IPS-18c (cell line): Measurements from ENCODE around the gene RFXANK.
"Not testable (repeated sequence)": the region's sequence is repeated elsewhere in the genome, so short reads cannot be mapped to it uniquely, and the experiment has no call there.

Experiments
- H3K4me3 ChIP-seq: 2 replicates; pipeline ENCODE4 v1.7.0; 2013; ENCODE audit warnings: low read depth, mild to moderate bottlenecking, low read length, moderate library complexity; ENCODE audit not compliant: insufficient read depth
- H3K9me3 ChIP-seq: one replicate; pipeline ENCODE4 v1.6.1; 2013; ENCODE audit warnings: mild to moderate bottlenecking, low read length, moderate library complexity; ENCODE audit not compliant: control insufficient read depth, insufficient read depth

Gene RFXANK

GRCh38 chr19:19162495-19162894 lies 29.6 kb upstream of the RFXANK start:
- Histone ChIP-seq H3K4me3 (no peak overlapping the region), H3K9me3 (no peaks in the 10 kb centered on the region)

- no peak overlapping the region for H3K4me3 ChIP-seq
These were observed 26.7 kb upstream of the RFXANK start for GRCh38 chr19:19165396-19165795.

DNA sequence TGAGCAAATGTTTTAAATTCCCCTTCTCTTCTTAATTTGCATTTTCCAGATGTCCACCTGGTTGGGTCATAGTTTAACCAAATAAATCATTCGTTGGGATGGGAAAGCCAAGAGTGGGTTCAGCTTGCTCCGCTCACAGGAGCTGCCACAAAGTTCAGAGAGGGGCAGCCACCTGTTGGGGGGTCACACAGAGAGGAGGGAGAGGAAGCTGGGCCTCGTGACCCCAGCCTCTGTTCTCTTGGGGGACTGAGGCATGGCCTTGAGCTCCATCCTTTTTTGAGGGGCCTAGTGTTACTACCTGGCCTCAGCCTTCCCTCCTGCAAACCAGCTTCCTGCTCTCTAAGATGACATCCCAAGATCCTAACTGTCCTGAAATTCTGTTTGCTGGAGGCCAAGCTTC lies 24.4 kb upstream of the RFXANK start:
- H3K9me3 ChIP-seq: no peaks in the 10 kb centered on the region

More at GRCh38 chr19:19165396-19165795, 26.7 kb upstream of the RFXANK start:
- H3K9me3 ChIP-seq: no peaks in the 10 kb centered on the region

DNA sequence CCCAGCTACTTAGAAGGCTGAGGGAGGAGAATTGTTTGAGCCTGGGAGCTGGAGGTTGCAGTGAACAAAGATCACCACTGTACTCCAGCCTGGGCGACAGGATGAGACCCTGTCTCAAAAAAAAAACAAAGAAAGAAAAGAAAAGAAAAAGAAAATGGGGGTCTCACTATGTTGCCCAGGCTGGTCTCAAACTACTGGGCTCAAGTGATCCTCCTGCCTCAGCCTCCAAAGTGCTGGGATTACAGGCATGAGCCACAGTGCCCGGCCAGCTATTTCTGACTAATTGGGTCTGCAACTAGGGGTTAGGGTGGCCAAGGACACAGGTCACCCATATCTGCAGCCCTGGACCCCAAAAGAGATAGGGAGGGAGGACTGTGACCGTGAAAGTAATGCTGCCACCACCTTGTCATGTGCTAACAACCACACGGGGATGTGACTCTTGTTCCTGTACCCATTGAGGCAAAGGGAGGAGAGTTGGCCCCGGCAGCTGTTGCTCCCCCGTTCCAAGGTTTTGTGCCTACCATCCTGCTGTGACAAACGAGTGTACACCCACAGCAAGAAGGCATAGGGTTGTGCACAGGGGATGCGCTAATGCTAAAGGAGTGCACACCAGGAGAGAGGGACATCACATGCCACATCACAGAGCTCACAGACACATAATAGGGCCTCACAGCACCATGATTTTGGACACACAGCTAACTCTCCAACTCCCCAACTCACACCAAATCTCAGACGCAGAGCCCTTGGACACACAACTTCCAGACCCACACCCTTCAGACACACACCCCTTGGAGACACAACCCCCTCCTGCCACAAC lies 22.6 kb upstream of the RFXANK start:
- Histone ChIP-seq H3K4me3 (peak overlapping the region; percentile 38), H3K9me3 (no peaks in the 10 kb centered on the region)

More for the DNA sequence above, 24.4 kb upstream of the RFXANK start:
- no peak overlapping the region for H3K4me3 ChIP-seq

GRCh38 chr19:19170053-19170872 lies 21.8 kb upstream of the RFXANK start, which contains the start of gene MEF2B:
MEF2B (minus strand) TSS chr19:19170263; CDS start chr19:19150735, 19,528 bp downstream.
- Histone ChIP-seq H3K4me3 (peak within 1 kb of the TSS; percentile 40), H3K9me3 (no peaks in the 10 kb centered on the region)

- Histone ChIP-seq H3K9me3 (no peaks in the 10 kb centered on the region), H3K4me3 (0 out of 2 replicates have a peak overlapping the region, but pooled peaks have one; percentile 40)
These were observed 21.0 kb upstream of the RFXANK start for GRCh38 chr19:19170873-19171672.

- Histone ChIP-seq H3K9me3 (no peaks in the 10 kb centered on the region), H3K4me3 (no peak overlapping the region)
These were observed 20.1 kb upstream of the RFXANK start for GRCh38 chr19:19171821-19172532.

DNA sequence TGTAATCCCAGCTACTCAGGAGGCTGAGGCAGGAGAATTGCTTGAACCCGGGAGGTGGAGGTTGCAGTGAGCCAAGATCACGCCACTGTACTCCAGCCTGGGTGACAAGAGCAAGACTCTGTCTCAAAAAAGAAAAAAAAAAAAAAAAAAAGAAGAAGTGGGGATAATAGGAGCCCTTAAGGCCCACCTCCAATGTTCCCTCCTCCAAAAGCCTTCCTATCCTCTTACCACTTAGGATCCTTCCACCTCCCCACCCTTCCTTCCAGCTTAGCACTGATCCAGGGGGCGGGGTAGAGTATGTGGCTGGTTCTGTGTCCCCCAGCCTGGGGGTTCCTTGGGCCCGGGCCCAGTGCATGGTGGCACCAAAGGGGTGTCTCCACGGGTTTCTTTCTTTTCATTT lies 18.8 kb upstream of the RFXANK start:
- H3K9me3 ChIP-seq, H3K4me3 ChIP-seq: not testable (repeated sequence)

- no peak overlapping the region for H3K4me3 ChIP-seq
- no peaks in the 10 kb centered on the region for H3K9me3 ChIP-seq
These were observed 15.1 kb upstream of the RFXANK start for GRCh38 chr19:19176950-19177349.

- H3K4me3 ChIP-seq: no peak overlapping the region
- H3K9me3 ChIP-seq: no peaks in the 10 kb centered on the region
These were observed 12.3 kb upstream of the RFXANK start for GRCh38 chr19:19179548-19180441.

GRCh38 chr19:19181488-19181998 lies 10.5 kb upstream of the RFXANK start:
- no peaks in the 10 kb centered on the region for H3K9me3 ChIP-seq
- no peak overlapping the region for H3K4me3 ChIP-seq

DNA sequence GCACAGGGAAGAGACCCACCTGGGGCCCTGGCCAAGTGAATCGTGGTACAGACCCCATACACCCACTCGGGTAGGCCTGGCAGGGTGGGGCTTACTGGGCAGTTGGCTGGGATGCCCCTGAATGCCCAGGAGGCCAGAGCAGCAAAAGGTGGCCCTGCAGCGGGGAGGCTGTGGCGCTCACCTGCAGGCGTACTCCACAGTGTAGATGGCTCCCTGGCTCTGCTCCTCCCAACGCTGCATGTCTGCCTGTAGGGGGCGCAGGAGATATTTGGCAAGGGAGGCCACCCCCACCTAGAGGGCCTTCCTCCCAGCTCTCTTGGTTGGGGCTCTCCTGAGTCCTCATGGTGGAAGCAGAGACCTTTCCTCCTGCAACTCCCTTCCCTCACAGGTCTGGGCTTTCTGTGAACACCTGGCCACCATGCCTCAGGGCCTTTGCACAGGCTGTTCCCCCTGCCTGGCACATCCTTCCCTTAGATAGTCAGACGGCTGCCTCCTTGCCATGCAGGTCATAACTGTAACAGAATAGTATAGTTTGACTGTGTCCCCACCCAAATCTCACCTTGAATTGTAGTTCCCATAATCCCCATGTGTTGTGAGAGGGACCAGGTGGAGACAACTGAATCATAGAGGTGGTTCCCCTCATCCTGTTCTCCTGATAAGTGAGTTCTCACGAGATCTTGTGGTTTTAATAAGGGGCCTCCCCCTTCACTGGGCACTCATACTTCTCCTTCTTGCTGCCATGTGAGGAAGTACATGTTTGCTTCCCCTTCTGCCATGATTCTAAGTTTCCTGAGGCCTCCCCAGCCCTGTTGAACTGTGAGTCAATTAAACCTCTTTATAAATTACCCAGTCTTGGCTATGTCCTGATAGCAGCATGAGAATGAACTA lies 6.0 kb upstream of the RFXANK start:
- H3K4me3 ChIP-seq: no peak overlapping the region
- no peaks in the 10 kb centered on the region for H3K9me3 ChIP-seq

DNA sequence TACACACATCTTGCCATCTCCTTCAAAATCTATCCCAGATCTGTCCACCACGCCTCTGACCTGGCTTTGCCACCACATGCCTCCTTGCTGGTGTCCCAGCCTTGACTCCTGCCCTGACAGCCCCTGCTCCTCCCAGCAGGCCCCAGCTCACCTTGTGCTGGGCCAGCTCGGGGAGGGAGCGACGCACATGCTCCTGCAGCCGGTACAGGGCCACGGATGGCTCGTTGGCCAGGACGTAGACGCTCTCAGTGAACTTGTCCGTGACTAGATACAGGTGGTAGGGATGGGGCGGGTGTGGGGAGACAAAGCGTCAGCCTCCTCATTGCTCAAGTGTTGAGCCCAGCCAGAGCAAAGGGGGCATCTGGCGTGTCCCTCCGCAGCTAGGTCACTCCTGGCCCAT lies 5.3 kb upstream of the RFXANK start:
- Histone ChIP-seq H3K4me3 (no peak overlapping the region), H3K9me3 (no peaks in the 10 kb centered on the region)

DNA sequence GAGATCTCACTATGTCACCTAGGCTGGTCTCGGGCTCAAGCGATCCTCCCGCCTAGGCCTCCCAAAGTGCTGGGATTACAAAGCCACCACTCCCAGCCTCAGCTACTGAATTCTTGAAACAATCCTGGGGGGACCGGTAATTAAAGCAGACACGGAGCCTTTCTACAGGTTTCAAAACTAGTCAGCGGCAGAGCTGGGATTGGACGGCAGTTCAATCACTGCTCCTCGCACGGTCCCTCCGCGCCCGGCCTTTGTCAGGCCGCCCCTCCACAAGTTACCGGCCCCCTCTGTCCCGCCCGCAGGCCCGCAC lies 335 bp upstream of the RFXANK start:
- Histone ChIP-seq H3K4me3 (peak overlapping the region; percentile 99), H3K9me3 (no peaks in the 10 kb centered on the region)

DNA sequence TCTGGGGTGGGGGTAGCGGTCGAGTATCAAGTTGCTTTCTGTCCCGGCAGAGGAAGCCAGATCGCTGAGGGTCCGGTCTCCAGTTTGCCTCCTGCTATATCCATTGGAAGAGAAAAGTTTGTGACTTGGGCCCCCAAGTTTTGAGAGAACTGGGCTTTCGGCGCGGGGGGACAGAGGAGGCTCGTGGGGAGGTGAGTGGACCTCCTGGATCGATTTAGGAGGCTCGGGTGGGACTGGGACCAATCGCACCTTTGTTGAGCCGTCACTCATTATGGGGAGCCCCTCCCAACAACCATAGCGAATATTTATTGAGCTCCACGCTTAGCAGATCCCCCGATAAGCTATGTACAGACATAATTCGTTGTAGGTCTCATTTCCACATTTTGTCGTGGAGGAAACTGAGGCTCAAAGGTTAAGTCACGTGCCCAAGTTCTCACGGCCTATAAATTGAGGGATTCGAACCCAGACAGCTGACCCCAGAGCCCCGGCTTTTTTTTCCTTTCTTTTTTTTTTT lies 909 bp downstream of the RFXANK start:
- Histone ChIP-seq H3K9me3 (no peaks in the 10 kb centered on the region), H3K4me3 (peak overlapping the region; percentile 91)
